Kidney (tissue), 14 donors: ENCODE results near the gene MSANTD1. TPM values are rescaled to one million over a fixed set of nuclear protein-coding genes. Genes with fewer than 3 reads are reported as not detected.
"Not testable (repeated sequence)": the region's sequence is repeated elsewhere in the genome, so short reads cannot be mapped to it uniquely, and the experiment has no call there.

Source experiments
- DNase-seq, 5 donors: peaks; one replicate each; pipeline ENCODE4 v3.0.0-alpha.2; 2013 to 2020
- FAIRE-seq: peaks from 2 replicates; lab custom pipeline; 2012; peaks lifted over from hg19 to GRCh38; lab: Jason Lieb, UNC
- H3K27ac ChIP-seq, 2 donors: one replicate each; pipeline ENCODE4 v1.7.0; 2013; ENCODE audit warnings: low read depth in 2 of 2, low read length in 2 of 2, inconsistent platforms in 1 of 2
- H3K27me3 ChIP-seq: one replicate; pipeline ENCODE4 v1.7.1; 2013; ENCODE audit warnings: low read length, inconsistent platforms; ENCODE audit not compliant: control insufficient read depth, insufficient read depth
- H3K36me3 ChIP-seq, 3 donors: one replicate each; pipeline versions ENCODE4 v1.7.0 to v1.7.1; 2013; ENCODE audit warnings: low read length in 3 of 3, control low read depth in 1 of 3, inconsistent platforms in 1 of 3; ENCODE audit not compliant: insufficient read depth in 3 of 3, control insufficient read depth in 2 of 3
- H3K4me1 ChIP-seq, 3 donors: one replicate each; pipeline versions ENCODE4 v1.7.0 to v1.7.1; 2013; ENCODE audit warnings: low read length in 3 of 3, inconsistent platforms in 1 of 3, low read depth in 1 of 3; ENCODE audit not compliant: control insufficient read depth in 2 of 3, insufficient read depth in 2 of 3
- H3K4me3 ChIP-seq, 3 donors: one replicate each; pipeline versions ENCODE4 v1.7.0 to v1.8.1; 2013; ENCODE audit warnings: low read length in 3 of 3, control low read depth in 1 of 3, inconsistent platforms in 1 of 3
- H3K9ac ChIP-seq, 3 donors: one replicate each; pipeline versions ENCODE4 v1.7.0 to v1.7.1; 2013; ENCODE audit warnings: low read length in 3 of 3, control low read depth in 1 of 3, inconsistent platforms in 1 of 3
- H3K9me3 ChIP-seq, 3 donors: one replicate each; pipeline versions ENCODE4 v1.7.0 to v1.7.1; 2013; ENCODE audit warnings: low read length in 3 of 3, control low read depth in 1 of 3, inconsistent platforms in 1 of 3; ENCODE audit not compliant: control insufficient read depth in 2 of 3, insufficient read depth in 1 of 3
- CTCF ChIP-seq: IDR thresholded peaks from 3 replicates; pipeline ENCODE4 v1.5.1; 2012; ENCODE audit warnings: mild to moderate bottlenecking, moderate library complexity, borderline replicate concordance; ENCODE audit not compliant: insufficient read depth; ENCODE audit errors: extremely low read depth
- intact Hi-C: fragments of 100-400 bp; cut with DNase I; formaldehyde crosslinking; loops from one replicate; pipeline ENCODE4 v1.11.1; 2022
- polyA plus RNA-seq: library from polyadenylated mRNA; stranded (reverse); fragments of 350-450 nt; fragmentation: Illumina TruSeq; extraction: RNeasy Lipid Tissue Mini Kit (QIAGEN cat#74804); gene quantifications from one replicate; pipeline ENCODE4 v1.2.3, GENCODE V29; 2014; ENCODE audit warnings: low read depth, low replicate concordance; ENCODE audit not compliant: insufficient read depth
- total RNA-seq: library from RNA; stranded (reverse); fragmentation: NEBNext Ultra II Directional; extraction: Animal tissue kit (Norgen Biotek cat#: 25700); gene quantifications from one replicate; pipeline ENCODE4 v1.2.1, GENCODE V29; 2021
- donor health status: control.
- donor health status: control.
- donor health status: control.
- donor health status: control.
- donor health status: control.
- donor health status: DM: yes; HTN: yes; CAD: no.
- donor health status: Normal renal cell carcinoma (clear cell type).

Gene MSANTD1
- total and polyA plus RNA-seq, 2 donors from 2014 or later = 0.91 TPM; not detected in 1

- Histone ChIP-seq H3K9ac (no peak overlapping the region), H3K4me3 (no peak overlapping the region), H3K27me3 (no peaks in the 10 kb centered on the region), H3K27ac (no peak overlapping the region), H3K9me3 (no peaks in the 10 kb centered on the region), H3K4me1 (peaks cover 0 to 11% (median 9%) of the 10 kb centered on the region in 3 donors), H3K36me3 (no peaks in the 10 kb centered on the region)
- FAIRE-seq = no peak
- peak in 2 of 5 donors; percentile 37 to 52 for DNase-seq
- TF ChIP-seq CTCF = no peak
- intact Hi-C loops = no loop called here
These were observed 51.2 kb downstream of the MSANTD1 start for GRCh38 chr4:3299976-3300671.

- peak in 2 of 5 donors; percentile 28 to 52 for DNase-seq
- intact Hi-C loops, H3K9ac ChIP-seq: not testable (repeated sequence)
These were observed 51.9 kb downstream of the MSANTD1 start for GRCh38 chr4:3300882-3301281.

GRCh38 chr4:3301450-3302172, 52.7 kb downstream of the MSANTD1 start:
- Histone ChIP-seq H3K9ac (no peak overlapping the region), H3K9me3 (no peaks in the 10 kb centered on the region), H3K27ac (no peak overlapping the region), H3K27me3 (no peaks in the 10 kb centered on the region), H3K4me1 (peaks cover 0 to 17% (median 12%) of the 10 kb centered on the region in 3 donors), H3K4me3 (no peak overlapping the region), H3K36me3 (no peaks in the 10 kb centered on the region)
- intact Hi-C loops = no loop called here
- no peak for TF ChIP-seq CTCF
- FAIRE-seq (no peak), DNase-seq (peak in 2 of 5 donors; percentile 34 to 59)

More at GRCh38 chr4:3300882-3301281, 51.9 kb downstream of the MSANTD1 start:
- not testable (repeated sequence) for H3K27ac ChIP-seq, H3K27me3 ChIP-seq, FAIRE-seq, H3K9me3 ChIP-seq, H3K4me3 ChIP-seq, H3K36me3 ChIP-seq
- H3K4me1 ChIP-seq = peaks cover 0 to 15% (median 12%) of the 10 kb centered on the region in 3 donors

GRCh38 chr4:3302173-3302785, 53.3 kb downstream of the MSANTD1 start:
- no peak overlapping the region for H3K27ac ChIP-seq
- TF ChIP-seq CTCF = no peak
- FAIRE-seq (no peak), DNase-seq (peak in 2 of 5 donors; percentile 25 to 81)
- H3K9ac ChIP-seq = no peak overlapping the region
- intact Hi-C loops = no loop called here
- no peaks in the 10 kb centered on the region for H3K27me3 ChIP-seq
- H3K4me3 ChIP-seq = no peak overlapping the region
- no peaks in the 10 kb centered on the region for H3K36me3 ChIP-seq
- peaks cover 0 to 19% (median 12%) of the 10 kb centered on the region in 3 donors for H3K4me1 ChIP-seq
- H3K9me3 ChIP-seq = no peaks in the 10 kb centered on the region
